ENCODE data around the gene CROCC2.
A peak's percentile ranks its signal among the peaks of the same experiment; 100 is the strongest.

The CROCC2 gene

GRCh38 chr2:240999873-241000541, 93.9 kb downstream of the CROCC2 start:
- H3K4me3 Mint-ChIP-seq: peak overlapping the region; percentile 44 to 46
- no peak for ATAC-seq
- no peak for DNase-seq
- peak overlapping the region; percentile 35 to 51 for H3K27ac Mint-ChIP-seq
- peaks cover 5 to 21% of the 10 kb centered on the region in 2 donors for H3K9me3 Mint-ChIP-seq
- peaks cover 9% of the 10 kb centered on the region for H3K27me3 Mint-ChIP-seq
- H3K4me1 Mint-ChIP-seq: peaks cover 37% of the 10 kb centered on the region

- no peak overlapping the region for H3K27ac Mint-ChIP-seq
- DNase-seq: no peak
- H3K9me3 Mint-ChIP-seq: peaks cover 13 to 29% of the 10 kb centered on the region in 2 donors
- ATAC-seq: no peak
- H3K4me3 Mint-ChIP-seq: no peak overlapping the region
- peaks cover 37% of the 10 kb centered on the region for H3K4me1 Mint-ChIP-seq
- H3K27me3 Mint-ChIP-seq: peaks cover 9% of the 10 kb centered on the region
Measured at GRCh38 chr2:241000831-241001321, 94.7 kb downstream of the CROCC2 start.

- H3K4me3 Mint-ChIP-seq: no peak overlapping the region
- peaks cover 20 to 36% of the 10 kb centered on the region in 2 donors for H3K9me3 Mint-ChIP-seq
- H3K27ac Mint-ChIP-seq: no peak overlapping the region
- ATAC-seq: no peak
- peaks cover 41% of the 10 kb centered on the region for H3K4me1 Mint-ChIP-seq
- peaks cover 9% of the 10 kb centered on the region for H3K27me3 Mint-ChIP-seq
- DNase-seq: no peak
Measured at GRCh38 chr2:241001413-241002274, 95.5 kb downstream of the CROCC2 start.

GRCh38 chr2:241002275-241003046, 96.3 kb downstream of the CROCC2 start:
- H3K27ac Mint-ChIP-seq: no peak overlapping the region
- ATAC-seq: no peak
- H3K27me3 Mint-ChIP-seq: peaks cover 9% of the 10 kb centered on the region
- H3K4me3 Mint-ChIP-seq: no peak overlapping the region
- DNase-seq: no peak
- peaks cover 21 to 37% of the 10 kb centered on the region in 2 donors for H3K9me3 Mint-ChIP-seq
- H3K4me1 Mint-ChIP-seq: peaks cover 37% of the 10 kb centered on the region

GRCh38 chr2:241003047-241003360, 96.9 kb downstream of the CROCC2 start:
- Mint-ChIP-seq H3K9me3 (peaks cover 21 to 37% of the 10 kb centered on the region in 2 donors), H3K4me3 (no peak overlapping the region), H3K27ac (no peak overlapping the region), H3K27me3 (peaks cover 9% of the 10 kb centered on the region), H3K4me1 (peaks cover 34% of the 10 kb centered on the region)
- ATAC-seq (no peak), DNase-seq (no peak)

- ATAC-seq: no peak
- Mint-ChIP-seq H3K4me3 (no peak overlapping the region), H3K27ac (no peak overlapping the region), H3K27me3 (peaks cover 9% of the 10 kb centered on the region), H3K9me3 (peaks cover 21 to 37% of the 10 kb centered on the region in 2 donors), H3K4me1 (peaks cover 36% of the 10 kb centered on the region)
- DNase-seq: no peak
Measured at GRCh38 chr2:241003369-241003768, 97.2 kb downstream of the CROCC2 start.

GRCh38 chr2:241003830-241004564, 97.9 kb downstream of the CROCC2 start:
- H3K27me3 Mint-ChIP-seq: peaks cover 9% of the 10 kb centered on the region
- no peak overlapping the region for H3K4me3 Mint-ChIP-seq
- peaks cover 43% of the 10 kb centered on the region for H3K4me1 Mint-ChIP-seq
- ATAC-seq: no peak
- peaks cover 21 to 37% of the 10 kb centered on the region in 2 donors for H3K9me3 Mint-ChIP-seq
- no peak overlapping the region for H3K27ac Mint-ChIP-seq
- no peak for DNase-seq

GRCh38 chr2:241005569-241005968, 99.4 kb downstream of the CROCC2 start:
- ATAC-seq (no peak), DNase-seq (no peak)
- Mint-ChIP-seq H3K27ac (no peak overlapping the region), H3K4me1 (peaks cover 48% of the 10 kb centered on the region), H3K27me3 (no peaks in the 10 kb centered on the region), H3K4me3 (no peak overlapping the region), H3K9me3 (peaks cover 21 to 37% of the 10 kb centered on the region in 2 donors)

GRCh38 chr2:241006412-241006811, 100.3 kb downstream of the CROCC2 start:
- peaks cover 57% of the 10 kb centered on the region for H3K4me1 Mint-ChIP-seq
- H3K4me3 Mint-ChIP-seq: no peak overlapping the region
- H3K27ac Mint-ChIP-seq: no peak overlapping the region
- peaks cover 21 to 37% of the 10 kb centered on the region in 2 donors for H3K9me3 Mint-ChIP-seq
- no peaks in the 10 kb centered on the region for H3K27me3 Mint-ChIP-seq
- no peak for ATAC-seq
- DNase-seq: no peak

GRCh38 chr2:241007111-241007510, 101.0 kb downstream of the CROCC2 start:
- no peak overlapping the region for H3K27ac Mint-ChIP-seq
- H3K4me3 Mint-ChIP-seq: no peak overlapping the region
- ATAC-seq (no peak), DNase-seq (no peak)
- H3K9me3 Mint-ChIP-seq: peaks cover 21 to 37% of the 10 kb centered on the region in 2 donors
- no peaks in the 10 kb centered on the region for H3K27me3 Mint-ChIP-seq
- peaks cover 58% of the 10 kb centered on the region for H3K4me1 Mint-ChIP-seq

GRCh38 chr2:241007880-241008710, 102.0 kb downstream of the CROCC2 start:
- no peak for DNase-seq
- Mint-ChIP-seq H3K27me3 (no peaks in the 10 kb centered on the region), H3K4me1 (peaks cover 63% of the 10 kb centered on the region), H3K4me3 (peak overlapping the region in 1 of 2 donors; percentile 29), H3K27ac (no peak overlapping the region), H3K9me3 (peaks cover 21 to 27% of the 10 kb centered on the region in 2 donors)
- ATAC-seq: no peak

GRCh38 chr2:241008711-241009121, 102.6 kb downstream of the CROCC2 start:
- peak overlapping the region; percentile 31 to 95 for H3K27ac Mint-ChIP-seq
- H3K27me3 Mint-ChIP-seq: no peaks in the 10 kb centered on the region
- DNase-seq (no peak), ATAC-seq (no peak)
- H3K4me1 Mint-ChIP-seq: peaks cover 63% of the 10 kb centered on the region
- H3K9me3 Mint-ChIP-seq: peaks cover 20 to 21% of the 10 kb centered on the region in 2 donors
- peak overlapping the region; percentile 62 to 83 for H3K4me3 Mint-ChIP-seq

GRCh38 chr2:241009191-241009590, 103.1 kb downstream of the CROCC2 start:
- DNase-seq: no peak
- H3K4me3 Mint-ChIP-seq: peak overlapping the region; percentile 62 to 83
- H3K27me3 Mint-ChIP-seq: no peaks in the 10 kb centered on the region
- H3K4me1 Mint-ChIP-seq: peaks cover 63% of the 10 kb centered on the region
- H3K9me3 Mint-ChIP-seq: peaks cover 16% of the 10 kb centered on the region in 2 donors
- H3K27ac Mint-ChIP-seq: peak overlapping the region; percentile 95 to 97
- no peak for ATAC-seq
